K562 (cell line): Measurements from ENCODE around the gene CALD1. TPM values are rescaled to one million over a fixed set of nuclear protein-coding genes. Genes with fewer than 3 reads are reported as not detected.
A peak's percentile ranks its signal among the peaks of the same experiment; 100 is the strongest.

Experiments used
- BACH1 ChIP-seq: fragments of 200-800 bp; sonication (Bioruptor generic); IDR thresholded peaks from 2 replicates; pipeline ENCODE4 v1.6.1; 2016; ENCODE audit warnings: missing genetic modification characterization, missing compliant biosample characterization
- BRD4 ChIP-seq: fragments of 200-600 bp; sonication (generic); IDR thresholded peaks from 2 replicates; pipeline ENCODE4 v1.6.1; 2017; ENCODE audit warnings: inconsistent platforms
- BRD9 ChIP-seq: fragments of 450-650 bp; IDR thresholded peaks from 2 replicates; pipeline ENCODE4 v1.6.1; 2018; ENCODE audit warnings: low read depth; ENCODE audit not compliant: partially characterized antibody
- CBX1 ChIP-seq: sonication (generic); IDR thresholded peaks from 2 replicates; pipeline ENCODE4 v1.6.1; 2016; ENCODE audit warnings: antibody characterized with exemption, low read depth, mild to moderate bottlenecking
- CBX3 ChIP-seq, 2 experiments: IDR thresholded peaks; 1 replicate in 1 of 2; 2 replicates in 1 of 2; pipeline ENCODE4 v1.6.1; 2012; ENCODE audit warnings: inconsistent platforms in 2 of 2, low read length in 2 of 2, borderline replicate concordance in 1 of 2, control low read depth in 1 of 2
- CC2D1A ChIP-seq: fragments of 450-650 bp; IDR thresholded peaks from 2 replicates; pipeline ENCODE4 v1.6.1; 2017; ENCODE audit warnings: mild to moderate bottlenecking
- ETS1 ChIP-seq: conservative IDR thresholded peaks from 2 replicates; pipeline ENCODE4 v1.6.1; 2011; ENCODE audit warnings: low read depth, mild to moderate bottlenecking, low read length; ENCODE audit not compliant: control insufficient read depth
- FUS ChIP-seq: fragments of 200-400 bp; formaldehyde crosslinking; optimal IDR thresholded peaks from 2 replicates; pipeline ENCODE3; 2017; ENCODE audit warnings: low read depth, low read length
- KDM5B ChIP-seq: fragments of 200-600 bp; sonication (generic); IDR thresholded peaks from 2 replicates; pipeline ENCODE4 v1.6.1; 2012; ENCODE audit warnings: low read depth, mild to moderate bottlenecking, moderate library complexity, low read length, control low read depth, inconsistent platforms; ENCODE audit not compliant: insufficient replicate concordance
- KHSRP ChIP-seq: fragments of 450-650 bp; IDR thresholded peaks from 2 replicates; pipeline ENCODE4 v1.6.1; 2017
- KLF10 ChIP-seq: fragments of 250-450 bp; sonication (Bioruptor Pico); IDR thresholded peaks from 2 replicates; pipeline ENCODE4 v1.6.1; 2021; ENCODE audit warnings: matching md5 sums
- NBN ChIP-seq: fragments of 450-650 bp; IDR thresholded peaks from 2 replicates; pipeline ENCODE4 v1.6.1; 2016; ENCODE audit warnings: low read depth, mild to moderate bottlenecking
- NFXL1 ChIP-seq: fragments of 450-650 bp; formaldehyde crosslinking; IDR thresholded peaks from 2 replicates; pipeline ENCODE4 v1.4.0; 2021; ENCODE audit warnings: mild to moderate bottlenecking
- POLR2AphosphoS5 ChIP-seq: IDR thresholded peaks from 2 replicates; pipeline ENCODE4 v1.6.1; 2011; ENCODE audit warnings: mild to moderate bottlenecking, low read depth, low read length, moderate library complexity; ENCODE audit not compliant: control insufficient read depth, insufficient read depth
- PREB ChIP-seq: sonication (generic); formaldehyde crosslinking; IDR thresholded peaks from 2 replicates; pipeline ENCODE4 v1.8.1; 2023; ENCODE audit warnings: mild to moderate bottlenecking, missing genetic modification reagents
- SIRT6 ChIP-seq: IDR thresholded peaks from one replicate; pipeline ENCODE4 v1.6.1; 2012; ENCODE audit warnings: low read depth, mild to moderate bottlenecking, control low read depth, inconsistent platforms, low read length, moderate library complexity
- SUPT5H ChIP-seq: fragments of 450-650 bp; IDR thresholded peaks from 2 replicates; pipeline ENCODE4 v1.6.1; 2016
- TAF9B ChIP-seq: fragments of 450-650 bp; IDR thresholded peaks from 2 replicates; pipeline ENCODE4 v1.6.1; 2018; ENCODE audit warnings: mild to moderate bottlenecking; ENCODE audit not compliant: partially characterized antibody
- TRIM28 ChIP-seq: fragments of 450-650 bp; IDR thresholded peaks from 2 replicates; pipeline ENCODE4 v1.6.1; 2017
- XRCC4 ChIP-seq: IDR thresholded peaks from one replicate; pipeline ENCODE4 v1.6.1; 2011; ENCODE audit not compliant: insufficient read depth, insufficient read length; ENCODE audit errors: extremely low read depth
- XRCC5 ChIP-seq: fragments of 200-400 bp; formaldehyde crosslinking; IDR thresholded peaks from 2 replicates; pipeline ENCODE4 v1.6.1; 2017; ENCODE audit warnings: low read depth, mild to moderate bottlenecking, low read length
- ZBTB7A ChIP-seq: IDR thresholded peaks from 2 replicates; pipeline ENCODE4 v1.6.1; 2011; ENCODE audit warnings: low read depth, mild to moderate bottlenecking, low read length, moderate library complexity, borderline replicate concordance; ENCODE audit not compliant: control insufficient read depth
- ZNF316 ChIP-seq: fragments of 450-650 bp; IDR thresholded peaks from 2 replicates; pipeline ENCODE4 v1.6.1; 2016
- ZNF436 ChIP-seq: fragments of 250-450, 450-650 bp; sonication (Bioruptor Pico); formaldehyde crosslinking; IDR thresholded peaks from 2 replicates; pipeline ENCODE4 v1.7.0; 2020; ENCODE audit warnings: mild to moderate bottlenecking
- ZNF639 ChIP-seq, 2 experiments: fragments of 200-800 bp in 1 of 2; sonication (Bioruptor generic) in 1 of 2; sonication (generic) in 1 of 2; formaldehyde crosslinking in 1 of 2; IDR thresholded peaks in 1 of 2; conservative IDR thresholded peaks in 1 of 2; 2 replicates each; pipeline versions ENCODE4 v1.5.0 to v1.6.1; 2016 to 2020; ENCODE audit warnings: missing compliant biosample characterization in 1 of 2, missing genetic modification characterization in 1 of 2, missing genetic modification reagents in 1 of 2
- ZNF696 ChIP-seq: fragments of 250-450 bp; sonication (Bioruptor Pico); conservative IDR thresholded peaks from 2 replicates; pipeline ENCODE4 v1.4.0; 2020; ENCODE audit warnings: mild to moderate bottlenecking, moderate library complexity
- polyA plus RNA-seq, 8 experiments: library from polyadenylated mRNA; depleted of rRNA in 4 of 8; stranded (reverse) in 5 of 8; unstranded in 3 of 8; fragments of >200 nt; fragmentation: Nextera tagmentation in 2 of 8; fragmentation: Illumina TruSeq in 1 of 8; extraction: Ambion mirVana in 2 of 8; extraction: Trizol in 1 of 8; gene quantifications; 2 replicates each; pipeline versions ENCODE4 v1.2.1 to v1.2.3, GENCODE V29; 2011 to 2014; ENCODE audit warnings: inconsistent platforms in 1 of 8, missing spikeins in 1 of 8
- total RNA-seq, 7 experiments: library from RNA; depleted of rRNA in 6 of 7; stranded (reverse); fragments of >200 nt in 6 of 7; fragmentation: Illumina TruSeq in 2 of 7; extraction: Trizol in 2 of 7; gene quantifications; 2 replicates each; pipeline versions ENCODE4 v1.2.1 to v1.2.3, GENCODE V29; 2011 to 2021; ENCODE audit warnings: low replicate concordance in 1 of 7

The CALD1 gene
- total and polyA plus RNA-seq, 9 of the 15 experiments (the other 6 are each of a cell fraction or from before 2014, with no cell fraction given) = 0.40 TPM; not detected in 8

DNA sequence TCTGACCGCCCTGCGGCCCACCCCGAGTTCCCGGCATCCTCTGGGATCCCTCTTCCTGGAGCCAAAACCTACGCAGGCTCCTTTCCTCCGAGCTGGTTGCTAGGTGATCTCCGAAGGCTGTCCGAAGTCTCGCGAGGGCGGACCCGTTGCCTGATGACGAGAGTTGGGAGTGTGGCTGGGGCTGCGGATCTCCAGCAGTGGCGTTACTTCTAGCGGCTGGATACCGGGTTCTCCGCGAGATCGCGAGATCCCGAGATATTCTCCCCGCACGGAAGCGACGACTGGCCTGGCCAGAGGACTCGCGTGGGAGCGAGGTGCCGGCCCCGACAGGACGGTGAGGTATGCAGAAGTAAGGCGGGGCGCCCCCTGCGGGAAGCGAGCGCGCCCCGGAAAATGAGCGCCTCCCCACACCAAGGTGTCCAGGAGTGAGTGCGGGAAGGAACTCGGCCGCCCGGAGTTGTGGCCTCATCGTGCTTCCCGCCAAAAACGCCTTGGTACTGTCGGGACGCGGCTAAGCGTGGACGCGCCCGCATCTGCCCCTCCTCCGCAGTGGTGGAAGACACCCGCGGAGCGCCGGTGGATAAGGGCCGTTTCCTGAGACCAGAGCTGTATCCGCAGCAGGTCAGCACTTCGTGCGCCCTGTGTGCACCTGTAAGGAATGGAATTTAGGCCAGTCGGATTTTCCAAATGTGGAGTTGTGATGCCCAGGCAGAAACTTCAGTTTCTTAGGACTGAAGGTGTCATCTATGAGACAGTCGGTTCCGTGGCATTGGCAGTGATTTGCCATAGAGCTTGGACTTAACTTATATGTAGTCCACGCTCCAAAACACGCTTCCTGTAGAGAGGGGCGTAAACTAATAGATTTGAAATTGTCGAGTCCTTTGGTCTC is 207.2 kb downstream of the CALD1 start, which contains the start of gene AGBL3 (continued):
- peak; percentile 35; the same call in 1 of the 2 replicates for TF ChIP-seq ZNF316
- no peak for TF ChIP-seq XRCC4
- TF ChIP-seq ZBTB7A = 0 out of 2 replicates have a peak, but pooled peaks have one; percentile 8
- TF ChIP-seq KHSRP = no peak
- peak; percentile 82 for TF ChIP-seq KDM5B
- TF ChIP-seq SUPT5H = peak; percentile 92
- TF ChIP-seq TRIM28 = peak; percentile 84; the same call in 1 of the 2 replicates
- no peak for TF ChIP-seq ZNF436 (CRISPR knock-in tag)
- peak; percentile 66 for TF ChIP-seq POLR2AphosphoS5
- peak; percentile 70; the same call in 1 of the 2 replicates for TF ChIP-seq ETS1
- TF ChIP-seq FUS = no peak
- TF ChIP-seq CBX1 = peak; percentile 90; the same call in 1 of the 2 replicates
- TF ChIP-seq SIRT6 = peak; percentile 41
- TF ChIP-seq ZNF639 (CRISPR knock-in tag; conservative IDR thresholded peaks at IDR 0.05 in 1 of 2, IDR thresholded peaks at IDR 0.05 in 1 of 2) = peak in 1 of 2 experiments; percentile 15; a peak in 1 of 4 replicates
- TF ChIP-seq CC2D1A = peak; percentile 86
- peak; percentile 66; the same call in 1 of the 2 replicates for TF ChIP-seq XRCC5
- peak; percentile 81 for TF ChIP-seq BRD9
- peak; percentile 96 for TF ChIP-seq NBN
- no peak for TF ChIP-seq NFXL1 (CRISPR knock-in tag)
- no peak for TF ChIP-seq BACH1 (tag)
- TF ChIP-seq BRD4 = 0 out of 2 replicates have a peak, but pooled peaks have one; percentile 41
- no peak for TF ChIP-seq KLF10 (CRISPR knock-in tag)
- peak; percentile 90; the same call in 1 of the 2 replicates for TF ChIP-seq PREB (CRISPR knock-in tag)
- TF ChIP-seq TAF9B = peak; percentile 53
- TF ChIP-seq ZNF696 (CRISPR knock-in tag) = no peak
- peak in 1 of 2 experiments; percentile 77; a peak in 1 of 3 replicates for TF ChIP-seq CBX3 (IDR thresholded peaks at IDR 0.05; ENCODE audit: borderline replicate concordance in 1 of 2, low read length in 2 of 2)
